ENCODE measurements around the gene AUTS2.

- TF ChIP-seq EZH2 (IDR thresholded peaks at IDR 0.05; ENCODE audit: borderline replicate concordance, low read depth, low read length, poor library complexity, severe bottlenecking) (no peak), CTCF (conservative IDR thresholded peaks at IDR 0.05; ENCODE audit: low read depth, low read length) (no peak)
These were observed 331.3 kb downstream of the AUTS2 start for GRCh38 chr7:69929622-69930021.

Measured in A673 (cell line).